GM11168 (cell line): ENCODE data around the gene KRTAP12-3.
"Not testable (repeated sequence)": the region's sequence is repeated elsewhere in the genome, so short reads cannot be mapped to it uniquely, and the experiment has no call there.

Experiments
- in situ Hi-C: fragments of 300-500 bp; cut with MboI; formaldehyde crosslinking; loops from one replicate; pipeline ENCODE4 v1.12.0; 2022; ENCODE audit warnings: low sequenced_read_pairs; ENCODE audit not compliant: unreplicated experiment

The KRTAP12-3 gene

GRCh38 chr21:44681861-44682579, 24.3 kb downstream of the KRTAP12-3 start, which contains the start of gene KRTAP12-1:
TSS of gene KRTAP12-1 (minus strand) at chr21:44682163. CDS start at chr21:44682123, 40 bp downstream.
- in situ Hi-C loops, result no loop called here

GRCh38 chr21:44682580-44683151, 24.9 kb downstream of the KRTAP12-3 start:
- in situ Hi-C loops, result no loop called here

GRCh38 chr21:44684077-44684476, 26.3 kb downstream of the KRTAP12-3 start:
- in situ Hi-C loops, result no loop called here

GRCh38 chr21:44684483-44684882, 26.8 kb downstream of the KRTAP12-3 start:
- in situ Hi-C loops, result no loop called here

DNA sequence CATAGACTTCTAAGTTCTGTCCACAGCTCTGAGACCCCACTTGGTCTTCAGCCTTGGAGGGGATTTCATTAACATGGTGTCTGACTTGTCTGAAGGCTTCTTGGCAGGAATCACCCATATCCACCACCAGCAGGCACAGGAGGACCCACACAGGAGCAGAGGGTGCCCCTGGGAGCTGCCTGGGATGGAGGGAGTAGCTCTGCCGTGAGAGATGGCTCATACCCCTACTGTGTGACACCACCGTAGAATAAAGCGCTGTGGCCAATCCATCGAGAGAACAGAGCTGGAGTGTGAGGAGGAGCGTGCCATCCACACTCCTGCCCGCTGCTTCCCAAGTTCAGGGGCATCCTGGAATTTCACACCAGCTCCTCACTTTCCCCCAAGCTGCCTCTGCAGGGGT, 27.3 kb downstream of the KRTAP12-3 start:
- in situ Hi-C loops, result not testable (repeated sequence)

GRCh38 chr21:44686000-44686781, 28.5 kb downstream of the KRTAP12-3 start:
- in situ Hi-C loops, result no loop called here

- in situ Hi-C loops, result no loop called here
Measured at GRCh38 chr21:44686843-44687561, 29.3 kb downstream of the KRTAP12-3 start.

GRCh38 chr21:44687671-44688070, 29.9 kb downstream of the KRTAP12-3 start:
- in situ Hi-C loops, result no loop called here

DNA sequence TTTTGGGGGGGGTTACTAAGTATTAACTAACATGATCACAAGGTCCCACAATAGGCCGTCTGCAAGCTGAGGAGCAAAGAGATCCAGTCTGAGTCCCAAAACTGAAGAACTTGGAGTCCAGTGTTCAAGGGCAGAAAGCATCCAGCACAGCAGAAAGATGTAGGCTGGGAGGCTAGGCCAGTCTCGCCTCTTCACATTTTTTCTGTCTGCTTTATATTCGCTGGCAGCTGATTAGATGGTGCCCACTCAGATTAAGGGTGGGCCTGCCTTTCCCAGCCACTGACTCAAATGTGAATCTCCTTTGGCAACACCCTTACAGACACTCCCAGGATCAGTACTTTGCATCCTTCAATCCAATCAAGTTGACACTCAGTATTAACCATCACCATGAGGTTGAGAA, 32.0 kb downstream of the KRTAP12-3 start:
- in situ Hi-C loops, result not testable (repeated sequence)

DNA sequence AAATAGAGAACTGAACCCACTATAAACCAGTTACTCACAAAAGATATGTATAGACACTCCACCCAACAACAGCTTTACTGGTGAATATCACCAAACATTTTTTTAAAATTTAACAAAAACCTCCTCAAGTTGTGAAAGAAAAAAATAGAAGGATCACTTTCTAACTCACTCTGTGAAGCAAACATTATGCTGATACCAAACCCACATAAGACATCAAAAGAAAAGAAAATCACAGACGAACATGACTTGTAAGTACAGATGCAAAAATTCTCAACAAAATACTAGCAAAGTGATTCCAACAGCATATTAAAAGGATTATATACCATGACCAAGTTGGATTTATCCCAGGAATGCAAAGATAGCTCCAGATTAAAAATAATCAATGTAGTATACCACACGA, 34.0 kb downstream of the KRTAP12-3 start:
- in situ Hi-C loops, result no loop called here

DNA sequence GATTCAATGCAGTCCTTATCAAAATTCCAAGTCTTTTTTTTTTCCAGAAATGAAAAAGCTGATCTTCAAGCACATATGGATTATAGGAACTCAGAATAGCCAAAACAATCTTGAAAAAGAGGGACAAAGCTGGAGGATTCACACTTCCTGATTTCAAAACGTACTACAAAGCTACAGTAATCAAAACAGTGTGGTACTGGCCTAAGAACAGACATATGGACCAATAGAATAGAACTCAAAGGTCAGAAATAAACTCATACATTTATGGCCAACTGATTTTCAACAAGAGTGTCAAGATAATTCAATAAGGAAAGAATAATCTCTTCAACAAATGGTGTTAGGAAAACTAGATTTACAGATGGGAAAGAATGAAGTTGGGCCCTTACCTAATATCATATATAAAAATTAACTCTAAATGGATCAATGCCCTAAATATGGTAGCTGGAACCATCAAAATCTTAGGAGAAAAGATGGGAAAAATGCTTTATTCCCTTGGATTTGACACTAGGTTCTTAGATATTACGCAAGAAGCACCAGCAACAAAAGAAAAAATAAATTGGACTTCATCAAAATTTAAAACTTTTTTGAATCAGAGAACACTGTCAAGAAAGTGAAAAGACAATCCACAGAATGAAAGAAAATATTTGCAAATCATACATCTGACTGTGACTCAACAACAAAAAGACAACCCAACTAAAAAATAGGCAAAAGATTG, 35.2 kb downstream of the KRTAP12-3 start:
- in situ Hi-C loops, result no loop called here

GRCh38 chr21:44694776-44695175, 37.0 kb downstream of the KRTAP12-3 start:
- in situ Hi-C loops, result no loop called here

GRCh38 chr21:44695184-44695583, 37.5 kb downstream of the KRTAP12-3 start:
- in situ Hi-C loops, result no loop called here

- in situ Hi-C loops, result no loop called here
Measured at GRCh38 chr21:44695641-44696040, 37.9 kb downstream of the KRTAP12-3 start.

DNA sequence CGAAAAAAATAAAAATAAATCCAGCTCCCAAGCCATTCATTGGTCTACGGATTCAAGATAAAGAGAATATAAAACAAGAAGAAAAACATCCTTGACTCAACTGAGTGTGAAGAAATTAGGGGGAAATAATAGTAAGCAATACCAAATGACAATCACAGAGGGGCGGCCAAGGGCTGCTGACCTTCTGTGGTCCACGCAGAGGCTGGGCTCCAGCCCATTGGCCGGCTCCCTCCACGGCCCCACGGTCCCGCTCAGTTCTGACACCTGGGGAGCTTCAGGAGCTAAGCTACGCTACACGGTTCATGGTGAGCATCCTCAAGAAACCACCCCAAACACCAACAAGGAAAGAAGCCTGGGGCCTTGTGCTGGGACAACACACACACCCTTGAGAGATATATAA, 38.8 kb downstream of the KRTAP12-3 start:
- in situ Hi-C loops, result no loop called here

DNA sequence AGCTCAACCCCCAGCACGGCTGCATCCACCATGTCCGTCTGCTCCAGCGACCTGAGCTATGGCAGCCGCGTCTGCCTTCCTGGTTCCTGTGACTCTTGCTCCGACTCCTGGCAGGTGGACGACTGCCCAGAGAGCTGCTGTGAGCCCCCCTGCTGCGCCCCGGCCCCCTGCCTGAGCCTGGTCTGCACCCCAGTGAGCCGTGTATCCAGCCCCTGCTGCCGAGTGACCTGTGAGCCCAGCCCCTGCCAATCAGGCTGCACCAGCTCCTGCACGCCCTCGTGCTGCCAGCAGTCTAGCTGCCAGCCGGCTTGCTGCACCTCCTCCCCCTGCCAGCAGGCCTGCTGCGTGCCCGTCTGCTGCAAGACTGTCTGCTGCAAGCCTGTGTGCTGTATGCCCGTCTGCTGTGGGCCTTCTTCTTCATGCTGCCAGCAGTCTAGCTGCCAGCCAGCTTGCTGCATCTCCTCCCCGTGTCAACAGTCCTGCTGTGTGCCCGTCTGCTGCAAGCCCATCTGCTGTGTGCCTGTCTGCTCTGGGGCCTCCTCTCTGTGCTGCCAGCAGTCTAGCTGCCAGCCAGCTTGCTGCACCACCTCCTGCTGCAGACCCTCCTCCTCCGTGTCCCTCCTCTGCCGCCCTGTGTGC, 39.6 kb downstream of the KRTAP12-3 start, which contains the start of gene KRTAP10-12:
TSS of gene KRTAP10-12 (plus strand) at position 1 of the 639 bp plus-strand sequence. CDS start at position 31, 30 bp downstream.
- in situ Hi-C loops, result not testable (repeated sequence)

- in situ Hi-C loops, result no loop called here
Measured at GRCh38 chr21:44697811-44698734, 40.3 kb downstream of the KRTAP12-3 start.

DNA sequence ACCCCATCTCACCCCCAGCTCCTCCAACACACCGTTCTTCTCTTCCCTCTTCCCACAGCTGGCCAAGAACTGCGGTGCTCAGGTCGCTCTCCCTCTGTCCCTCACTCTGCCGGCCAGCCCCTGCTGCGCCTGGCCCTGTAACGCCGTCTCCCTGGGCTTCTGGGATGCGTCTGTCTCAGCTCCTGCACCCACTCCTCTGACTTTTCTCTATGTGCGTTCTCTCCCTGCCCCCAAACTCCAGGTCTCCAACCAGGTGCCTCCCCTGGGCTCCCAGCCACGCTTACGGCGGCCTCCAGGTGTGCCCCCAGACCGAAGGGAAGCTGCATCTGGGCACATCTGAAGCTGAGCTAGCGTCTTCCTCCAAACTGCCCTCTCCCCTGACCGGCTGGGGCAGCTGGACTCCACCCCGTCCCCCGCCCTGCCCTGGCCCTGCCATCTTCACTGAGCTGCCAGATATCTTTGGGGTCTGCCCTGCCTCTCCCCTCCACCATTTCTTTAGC, 41.8 kb downstream of the KRTAP12-3 start:
- in situ Hi-C loops, result no loop called here
